Measurements from ENCODE around the gene TMEM151B. TPM values are rescaled to one million over a fixed set of nuclear protein-coding genes. Genes with fewer than 3 reads are reported as not detected.

TMEM151B gene
- total and polyA plus RNA-seq, 9 of the 15 experiments (the other 6 are each of a cell fraction or from before 2014, with no cell fraction given) = not detected

- TF ChIP-seq TCF15 (CRISPR knock-in tag; IDR thresholded peaks at IDR 0.05) (no peak), ZNF583 (CRISPR knock-in tag; IDR thresholded peaks at IDR 0.05) (no peak), CCNT2 (IDR thresholded peaks at IDR 0.05; ENCODE audit: borderline replicate concordance, extremely low read depth, insufficient read length, low read depth, low read length) (peak; percentile 96), ZNF830 (CRISPR knock-in tag; IDR thresholded peaks at IDR 0.05) (no peak), ZNF282 (CRISPR knock-in tag; IDR thresholded peaks at IDR 0.05) (no peak), ILK (tag; IDR thresholded peaks at IDR 0.05; ENCODE audit: borderline replicate concordance, low read depth) (no peak), E4F1 (CRISPR knock-in tag; IDR thresholded peaks at IDR 0.05; ENCODE audit: borderline replicate concordance) (no peak), C11orf30 (IDR thresholded peaks at IDR 0.05; ENCODE audit: low read depth) (no peak), KDM5B (IDR thresholded peaks at IDR 0.05; ENCODE audit: insufficient replicate concordance, low read depth, low read length) (no peak)
- TF ChIP-seq, protein P1, sequence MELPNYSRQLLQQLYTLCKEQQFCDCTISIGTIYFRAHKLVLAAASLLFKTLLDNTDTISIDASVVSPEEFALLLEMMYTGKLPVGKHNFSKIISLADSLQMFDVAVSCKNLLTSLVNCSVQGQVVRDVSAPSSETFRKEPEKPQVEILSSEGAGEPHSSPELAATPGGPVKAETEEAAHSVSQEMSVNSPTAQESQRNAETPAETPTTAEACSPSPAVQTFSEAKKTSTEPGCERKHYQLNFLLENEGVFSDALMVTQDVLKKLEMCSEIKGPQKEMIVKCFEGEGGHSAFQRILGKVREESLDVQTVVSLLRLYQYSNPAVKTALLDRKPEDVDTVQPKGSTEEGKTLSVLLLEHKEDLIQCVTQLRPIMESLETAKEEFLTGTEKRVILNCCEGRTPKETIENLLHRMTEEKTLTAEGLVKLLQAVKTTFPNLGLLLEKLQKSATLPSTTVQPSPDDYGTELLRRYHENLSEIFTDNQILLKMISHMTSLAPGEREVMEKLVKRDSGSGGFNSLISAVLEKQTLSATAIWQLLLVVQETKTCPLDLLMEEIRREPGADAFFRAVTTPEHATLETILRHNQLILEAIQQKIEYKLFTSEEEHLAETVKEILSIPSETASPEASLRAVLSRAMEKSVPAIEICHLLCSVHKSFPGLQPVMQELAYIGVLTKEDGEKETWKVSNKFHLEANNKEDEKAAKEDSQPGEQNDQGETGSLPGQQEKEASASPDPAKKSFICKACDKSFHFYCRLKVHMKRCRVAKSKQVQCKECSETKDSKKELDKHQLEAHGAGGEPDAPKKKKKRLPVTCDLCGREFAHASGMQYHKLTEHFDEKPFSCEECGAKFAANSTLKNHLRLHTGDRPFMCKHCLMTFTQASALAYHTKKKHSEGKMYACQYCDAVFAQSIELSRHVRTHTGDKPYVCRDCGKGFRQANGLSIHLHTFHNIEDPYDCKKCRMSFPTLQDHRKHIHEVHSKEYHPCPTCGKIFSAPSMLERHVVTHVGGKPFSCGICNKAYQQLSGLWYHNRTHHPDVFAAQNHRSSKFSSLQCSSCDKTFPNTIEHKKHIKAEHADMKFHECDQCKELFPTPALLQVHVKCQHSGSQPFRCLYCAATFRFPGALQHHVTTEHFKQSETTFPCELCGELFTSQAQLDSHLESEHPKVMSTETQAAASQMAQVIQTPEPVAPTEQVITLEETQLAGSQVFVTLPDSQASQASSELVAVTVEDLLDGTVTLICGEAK (IDR thresholded peaks at IDR 0.05) = 0 out of 2 replicates have a peak, but pooled peaks have one; percentile 46
- TF ChIP-seq, protein P1 (CRISPR knock-in tag; IDR thresholded peaks at IDR 0.05) = 0 out of 2 replicates have a peak, but pooled peaks have one; percentile 28
- TF ChIP-seq, protein P2, sequence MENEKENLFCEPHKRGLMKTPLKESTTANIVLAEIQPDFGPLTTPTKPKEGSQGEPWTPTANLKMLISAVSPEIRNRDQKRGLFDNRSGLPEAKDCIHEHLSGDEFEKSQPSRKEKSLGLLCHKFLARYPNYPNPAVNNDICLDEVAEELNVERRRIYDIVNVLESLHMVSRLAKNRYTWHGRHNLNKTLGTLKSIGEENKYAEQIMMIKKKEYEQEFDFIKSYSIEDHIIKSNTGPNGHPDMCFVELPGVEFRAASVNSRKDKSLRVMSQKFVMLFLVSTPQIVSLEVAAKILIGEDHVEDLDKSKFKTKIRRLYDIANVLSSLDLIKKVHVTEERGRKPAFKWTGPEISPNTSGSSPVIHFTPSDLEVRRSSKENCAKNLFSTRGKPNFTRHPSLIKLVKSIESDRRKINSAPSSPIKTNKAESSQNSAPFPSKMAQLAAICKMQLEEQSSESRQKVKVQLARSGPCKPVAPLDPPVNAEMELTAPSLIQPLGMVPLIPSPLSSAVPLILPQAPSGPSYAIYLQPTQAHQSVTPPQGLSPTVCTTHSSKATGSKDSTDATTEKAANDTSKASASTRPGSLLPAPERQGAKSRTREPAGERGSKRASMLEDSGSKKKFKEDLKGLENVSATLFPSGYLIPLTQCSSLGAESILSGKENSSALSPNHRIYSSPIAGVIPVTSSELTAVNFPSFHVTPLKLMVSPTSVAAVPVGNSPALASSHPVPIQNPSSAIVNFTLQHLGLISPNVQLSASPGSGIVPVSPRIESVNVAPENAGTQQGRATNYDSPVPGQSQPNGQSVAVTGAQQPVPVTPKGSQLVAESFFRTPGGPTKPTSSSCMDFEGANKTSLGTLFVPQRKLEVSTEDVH (IDR thresholded peaks at IDR 0.05; ENCODE audit: low read depth, partially characterized antibody) = no peak
These were observed 24.2 kb upstream of the TMEM151B start (continued) for GRCh38 chr6:44245912-44246662.

Measured in K562 (cell line).